BE2C (cell line): ENCODE data around the gene HPCAL1.

Source experiments
- DNase-seq: peaks from one replicate; pipeline ENCODE4 v3.0.0-alpha.2; 2020
- H3K27me3 ChIP-seq: fragments of 250-450 bp; sonication (Bioruptor Pico); 2 replicates; pipeline ENCODE4 v1.5.1; 2020; ENCODE audit warnings: mild to moderate bottlenecking
- H3K36me3 ChIP-seq: fragments of 250-450 bp; sonication (Bioruptor Pico); 2 replicates; pipeline ENCODE4 v1.5.1; 2020; ENCODE audit warnings: mild to moderate bottlenecking
- H3K4me1 ChIP-seq: fragments of 250-450 bp; sonication (Bioruptor Pico); 2 replicates; pipeline ENCODE4 v1.5.1; 2020
- H3K4me3 ChIP-seq: 2 replicates; pipeline ENCODE4 v1.5.1; 2011; ENCODE audit warnings: low read depth, low read length
- H3K9me3 ChIP-seq: fragments of 250-450 bp; sonication (Bioruptor Pico); 2 replicates; pipeline ENCODE4 v1.5.1; 2020
- CTCF ChIP-seq: IDR thresholded peaks from 2 replicates; pipeline ENCODE4 v1.5.1; 2012; ENCODE audit warnings: mild to moderate bottlenecking, low read depth, low read length

Gene HPCAL1

GRCh38 chr2:10408649-10409579 lies 106.2 kb downstream of the HPCAL1 start:
- peak; percentile 98 for TF ChIP-seq CTCF
- DNase-seq = peak; percentile 85
- H3K4me1 ChIP-seq = peaks cover 21% of the 10 kb centered on the region
- H3K36me3 ChIP-seq = peaks cover 30% of the 10 kb centered on the region
- H3K27me3 ChIP-seq = no peaks in the 10 kb centered on the region
- H3K9me3 ChIP-seq = no peaks in the 10 kb centered on the region; the same call in 1 of the 2 replicates
- no peak overlapping the region for H3K4me3 ChIP-seq

GRCh38 chr2:10410001-10410822 lies 107.5 kb downstream of the HPCAL1 start:
- no peak for TF ChIP-seq CTCF
- Histone ChIP-seq H3K27me3 (no peaks in the 10 kb centered on the region), H3K4me1 (peaks cover 12% of the 10 kb centered on the region), H3K4me3 (no peak overlapping the region), H3K36me3 (peaks cover 30% of the 10 kb centered on the region), H3K9me3 (no peaks in the 10 kb centered on the region; the same call in 1 of the 2 replicates)
- no peak for DNase-seq

GRCh38 chr2:10410823-10411437 lies 108.2 kb downstream of the HPCAL1 start:
- no peak for TF ChIP-seq CTCF
- H3K27me3 ChIP-seq = no peaks in the 10 kb centered on the region
- peaks cover 36% of the 10 kb centered on the region for H3K36me3 ChIP-seq
- peaks cover 10% of the 10 kb centered on the region for H3K4me1 ChIP-seq
- no peaks in the 10 kb centered on the region; the same call in 1 of the 2 replicates for H3K9me3 ChIP-seq
- H3K4me3 ChIP-seq = no peak overlapping the region
- no peak for DNase-seq

- Histone ChIP-seq H3K4me1 (peaks cover 10% of the 10 kb centered on the region), H3K27me3 (no peaks in the 10 kb centered on the region), H3K9me3 (no peaks in the 10 kb centered on the region; the same call in 1 of the 2 replicates), H3K4me3 (no peak overlapping the region), H3K36me3 (peaks cover 36% of the 10 kb centered on the region)
- TF ChIP-seq CTCF = no peak
- no peak for DNase-seq
These were observed 108.9 kb downstream of the HPCAL1 start for GRCh38 chr2:10411557-10411956.

- Histone ChIP-seq H3K27me3 (no peaks in the 10 kb centered on the region), H3K4me3 (no peak overlapping the region), H3K4me1 (peaks cover 10% of the 10 kb centered on the region), H3K9me3 (no peaks in the 10 kb centered on the region; the same call in 1 of the 2 replicates), H3K36me3 (peaks cover 36% of the 10 kb centered on the region)
- peak; percentile 61 for DNase-seq
- no peak for TF ChIP-seq CTCF
These were observed 109.7 kb downstream of the HPCAL1 start for GRCh38 chr2:10412380-10412779.
